Measurements from ENCODE around the gene PDPK1. TPM values are rescaled to one million over a fixed set of nuclear protein-coding genes. Genes with fewer than 3 reads are reported as not detected.
"Not testable (repeated sequence)": the region's sequence is repeated elsewhere in the genome, so short reads cannot be mapped to it uniquely, and the experiment has no call there.

The PDPK1 gene
- total RNA-seq, 1 donor from 2014 or later = 18.9 TPM

- DNase-seq = no peak
These were observed 14.0 kb upstream of the PDPK1 start for GRCh38 chr16:2523801-2524231.

DNA sequence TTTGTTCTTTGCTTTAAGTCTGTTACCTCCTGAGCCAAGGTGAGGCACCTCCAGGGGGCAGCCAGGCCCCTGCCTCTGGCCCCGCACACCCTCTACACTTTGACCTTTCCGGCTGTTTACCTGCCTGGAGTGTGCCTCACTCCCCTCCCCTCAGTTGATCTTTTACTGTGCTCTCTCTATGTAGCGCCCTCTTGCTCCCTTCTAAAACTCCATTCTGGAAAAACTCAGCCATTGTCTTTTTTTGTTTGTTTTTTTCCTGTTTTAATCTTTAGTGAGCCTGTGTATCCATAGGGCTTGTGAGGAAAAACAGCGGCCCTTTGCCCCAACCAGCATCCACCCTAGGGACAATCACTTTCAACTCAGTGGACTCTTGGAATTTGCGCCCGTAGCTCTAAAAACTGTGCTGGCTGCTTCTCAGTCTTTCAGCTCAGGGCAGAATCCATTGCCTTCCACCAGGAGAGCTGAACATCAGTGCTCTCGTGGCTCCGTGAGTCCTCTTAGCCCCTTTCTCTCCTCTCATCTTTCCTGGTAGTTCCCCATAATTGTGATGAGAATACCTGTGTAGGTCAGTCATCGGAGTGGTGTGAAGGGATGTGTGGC lies 13.4 kb upstream of the PDPK1 start:
- DNase-seq = no peak

DNA sequence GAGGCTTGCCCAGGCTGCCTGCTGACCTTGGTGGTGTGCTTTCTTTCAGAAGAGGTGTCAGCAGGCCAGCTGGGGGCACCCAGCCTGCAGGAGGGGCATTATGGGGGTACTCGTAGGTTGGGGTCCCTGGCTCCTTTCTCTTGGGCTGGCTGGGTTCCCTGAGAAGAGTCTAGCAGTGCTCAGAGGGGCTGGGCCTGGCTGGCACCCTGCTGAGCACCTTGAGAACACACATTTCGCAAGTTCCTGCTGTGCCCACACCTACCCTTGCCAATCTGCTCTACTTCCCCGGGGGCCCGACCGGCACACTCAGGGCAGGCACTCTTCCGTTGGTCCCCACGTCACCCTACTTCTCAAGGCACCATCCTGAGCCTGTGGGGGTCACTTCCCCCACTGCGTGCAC lies 11.7 kb upstream of the PDPK1 start:
- DNase-seq = no peak

GRCh38 chr16:2527071-2527783 lies 10.6 kb upstream of the PDPK1 start:
- no peak for DNase-seq

GRCh38 chr16:2527784-2528100 lies 10.1 kb upstream of the PDPK1 start:
- no peak for DNase-seq

- no peak for DNase-seq
These were observed 9.4 kb upstream of the PDPK1 start for GRCh38 chr16:2528161-2529060.

- DNase-seq = no peak
These were observed 8.5 kb upstream of the PDPK1 start for GRCh38 chr16:2529061-2529931.

DNA sequence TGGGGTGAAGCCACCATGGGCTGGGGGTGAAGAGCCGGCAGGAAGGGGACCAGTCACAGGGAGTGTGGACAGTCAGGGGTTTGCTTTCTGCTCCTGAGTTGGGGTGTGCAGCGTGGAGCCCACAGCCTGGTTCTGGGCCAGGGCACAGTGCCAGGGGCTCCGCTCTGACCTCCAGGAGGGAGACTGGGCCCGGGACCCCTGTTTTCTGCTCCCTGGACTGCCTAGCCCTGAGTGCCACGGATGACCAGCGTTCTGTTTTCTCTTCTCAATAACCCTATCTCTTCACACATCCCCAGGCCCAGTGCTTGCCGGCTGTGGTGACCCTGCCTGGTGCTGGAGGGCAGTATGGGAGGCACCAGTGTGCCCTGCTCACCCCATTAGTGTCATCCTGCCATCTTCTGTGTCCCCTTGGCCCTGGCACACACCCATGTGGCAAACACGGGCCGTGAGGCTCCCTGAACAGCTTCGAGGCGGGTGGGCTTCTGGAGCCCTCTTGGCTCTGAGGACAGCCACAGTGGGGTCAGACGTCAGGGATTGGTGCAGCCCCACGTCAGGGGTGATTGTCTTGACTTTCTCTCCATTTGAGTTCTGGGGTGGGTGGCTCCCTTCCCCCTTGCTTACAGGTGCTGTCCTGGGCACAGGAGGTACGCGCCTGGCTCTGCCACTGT lies 7.7 kb upstream of the PDPK1 start:
- DNase-seq = no peak

DNA sequence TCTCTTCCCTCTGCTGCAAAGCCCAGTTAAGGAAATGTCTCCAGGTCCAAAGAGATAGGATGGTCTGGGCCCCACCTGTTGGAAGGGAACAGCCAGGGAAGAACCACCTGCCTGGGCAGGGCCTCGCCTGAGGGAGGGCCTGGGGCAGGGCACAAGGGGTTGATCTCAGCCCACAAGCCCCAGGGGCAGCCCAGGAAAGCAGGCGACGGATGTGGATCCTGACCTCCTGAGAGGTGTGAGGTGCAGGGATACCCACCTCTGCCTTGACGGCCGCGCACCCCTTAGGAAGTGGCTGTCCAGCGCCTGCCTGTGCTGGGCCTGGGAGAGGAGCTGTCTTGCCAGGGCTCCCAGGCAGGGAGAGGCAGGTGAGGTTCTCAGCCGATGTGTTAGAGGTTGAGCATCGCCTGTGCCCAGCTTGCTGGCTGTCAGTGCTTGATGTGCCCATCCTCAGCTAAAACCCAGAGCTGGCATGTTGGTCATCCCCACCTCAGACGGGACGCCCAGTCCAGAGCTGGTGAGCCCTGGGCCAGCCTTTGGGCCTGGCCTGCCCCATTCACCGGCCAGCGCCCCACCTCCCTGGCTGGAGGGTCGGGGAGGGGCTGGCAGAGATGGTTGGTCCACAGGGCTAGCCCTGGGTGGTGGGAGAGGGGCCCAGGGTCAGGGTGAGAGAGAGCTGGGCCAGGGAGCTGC lies 7.0 kb upstream of the PDPK1 start:
- DNase-seq = no peak

GRCh38 chr16:2531371-2531695 lies 6.5 kb upstream of the PDPK1 start, which contains the start of gene CEMP1:
Gene CEMP1 (minus strand): TSS chr16:2531408. CDS start chr16:2531073, 335 bp downstream.
- DNase-seq = no peak

GRCh38 chr16:2531696-2532493 lies 5.9 kb upstream of the PDPK1 start:
- DNase-seq = peak; percentile 94

- DNase-seq = no peak
These were observed 5.2 kb upstream of the PDPK1 start for GRCh38 chr16:2532494-2533141.

DNA sequence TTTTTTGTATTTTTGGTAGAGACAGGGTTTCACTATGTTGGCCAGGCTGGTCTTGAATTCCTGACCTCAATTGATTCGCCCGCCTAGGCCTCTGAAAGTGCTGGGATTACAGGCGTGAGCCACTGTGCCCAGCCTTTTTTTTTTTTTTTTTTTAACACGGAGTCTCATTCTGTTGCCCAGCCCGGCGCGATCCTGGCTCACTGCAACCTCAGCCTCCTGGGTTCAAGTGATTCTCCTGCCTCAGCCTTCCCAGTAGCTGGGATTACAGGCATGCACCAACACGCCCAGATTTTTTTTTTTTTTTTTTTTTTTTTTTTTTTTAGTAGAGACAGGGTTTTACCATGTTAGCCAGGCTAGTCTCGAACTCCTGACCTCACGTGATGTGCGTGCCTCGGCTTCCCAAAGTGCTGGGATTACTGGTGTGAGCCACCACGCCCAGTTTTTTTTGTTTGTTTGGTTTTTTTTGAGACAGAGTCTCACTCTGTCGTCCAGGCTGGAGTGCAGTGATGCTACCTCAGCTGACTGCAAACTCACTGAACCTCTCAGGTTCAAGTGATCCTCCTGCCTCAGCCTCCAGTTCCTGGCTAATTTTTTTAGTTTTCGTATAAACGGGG lies 4.6 kb upstream of the PDPK1 start:
- not testable (repeated sequence) for DNase-seq

- DNase-seq = no peak
These were observed 3.9 kb upstream of the PDPK1 start for GRCh38 chr16:2533912-2534311.

GRCh38 chr16:2534335-2534734 lies 3.5 kb upstream of the PDPK1 start:
- not testable (repeated sequence) for DNase-seq

GRCh38 chr16:2535625-2536013 lies 2.2 kb upstream of the PDPK1 start:
- no peak for DNase-seq

DNA sequence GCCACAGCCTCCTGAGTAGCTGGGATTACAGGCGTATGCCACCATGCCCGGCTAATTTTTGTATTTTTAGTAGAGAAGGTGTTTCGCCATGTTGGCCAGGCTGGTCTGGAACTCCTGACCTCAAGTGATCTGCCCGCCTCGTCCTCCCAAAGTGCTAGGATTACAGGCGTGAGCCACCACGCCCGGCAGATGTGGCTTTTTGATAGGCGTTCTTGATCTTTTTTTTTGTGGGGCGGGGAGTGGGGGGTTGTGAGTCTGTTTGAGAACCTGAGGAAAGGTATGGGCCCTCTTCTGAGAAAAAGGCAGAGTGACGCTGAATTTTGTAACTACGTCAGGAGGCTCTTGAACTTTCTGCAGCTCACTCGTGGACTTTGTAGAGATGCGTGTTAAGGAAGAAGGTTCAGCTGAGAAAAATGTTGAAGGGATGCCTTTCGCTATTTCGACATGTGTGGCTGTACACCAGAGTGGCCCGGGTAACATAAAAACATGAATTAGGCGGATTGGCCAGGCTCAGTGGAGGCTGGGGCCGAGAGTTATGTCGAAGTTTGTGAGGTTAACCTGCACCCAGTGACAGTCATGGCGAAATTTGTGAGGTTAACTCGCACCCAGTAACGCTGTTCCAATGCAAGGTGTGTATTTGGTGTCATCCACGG lies 1.5 kb downstream of the PDPK1 start:
- not testable (repeated sequence) for DNase-seq

GRCh38 chr16:2539845-2540458 lies 2.1 kb downstream of the PDPK1 start:
- DNase-seq = not testable (repeated sequence)

All from skin of body (tissue), 2 donors.